ENCODE results near the gene LDLR. TPM values are rescaled to one million over a fixed set of nuclear protein-coding genes. Genes with fewer than 3 reads are reported as not detected.

The LDLR gene
- total RNA-seq (174 and 175 TPM in 2 replicates), polyA plus RNA-seq (142 and 144 TPM in 2 replicates), polyA minus RNA-seq (235 and 252 TPM in 2 replicates), Bru-seq, nascent RNA (percentile 89 among the genes with signal in this experiment), BruChase-seq, experiment 1, labeled RNA remaining after a 6-hour chase (percentile 83 among the genes with signal in this experiment), BruChase-seq, experiment 2, labeled RNA remaining after a 2-hour chase (percentile 84 among the genes with signal in this experiment)
- polyA plus RNA-seq (2011; cell fraction: cytosol; rRNA removed) = 107 and 108 TPM in 2 replicates
- 157 and 164 TPM in 2 replicates for polyA plus RNA-seq (2011; cell fraction: nucleus; rRNA removed)
- 85.7 and 89.1 TPM in 2 replicates for polyA plus RNA-seq (2012)
- polyA minus RNA-seq (2011; cell fraction: cytosol; rRNA and poly(A)+ RNA removed) = 65.0 TPM
- 177 and 178 TPM in 2 replicates for polyA minus RNA-seq (2011; cell fraction: nucleus; rRNA and poly(A)+ RNA removed)
- long read RNA-seq, transcript LDLR-208 (18 exons, 3,617 nt) = major isoform, 85 of 174 reads
- long read RNA-seq, partial matches to known transcripts = 71 of 174 reads
- long read RNA-seq, other reads (novel, unspliced or antisense) = 15 of 174 reads

- Histone ChIP-seq H3K4me2 (ENCODE audit: insufficient read depth, low read length) (peak within 1 kb of the TSS; percentile 93), H3K9ac (replicated peaks; ENCODE audit: extremely low read depth, insufficient read depth, low read length) (peak within 1 kb of the TSS; percentile 94), H3K4me3 (replicated peaks in 1 of 3; ENCODE audit: insufficient read depth in 1 of 3, low read depth in 1 of 3, low read length in 3 of 3) (peak within 1 kb of the TSS; percentile 43 to 67 (median 58)), H3K9me1 (replicated peaks; ENCODE audit: control insufficient read depth, extremely low read depth, insufficient read depth, low read length) (no peaks in the 10 kb centered on the region), H3K27me3 (ENCODE audit: control insufficient read depth in 2 of 2, insufficient read depth in 2 of 2, low read length in 2 of 2) (no peaks in the 10 kb centered on the region), H3K4me1 (ENCODE audit: control insufficient read depth, extremely low read depth, insufficient read depth, low read length) (peaks cover 57% of the 10 kb centered on the region), H3K79me2 (ENCODE audit: control insufficient read depth, insufficient read depth, low read length) (peaks cover 44% of the 10 kb centered on the region), H2AFZ (ENCODE audit: low read depth, low read length) (peak within 1 kb of the TSS; percentile 36), H3K27ac (ENCODE audit: insufficient read depth, low read depth, low read length) (peak within 1 kb of the TSS; percentile 87), H4K20me1 (replicated peaks; ENCODE audit: control insufficient read depth, extremely low read depth, insufficient read depth, low read length) (peaks cover 2% of the 10 kb centered on the region), H3K36me3 (ENCODE audit: control insufficient read depth in 2 of 2, extremely low read depth in 1 of 2, insufficient read depth in 2 of 2, low read length in 2 of 2) (peaks cover 0 to under 1% of the 10 kb centered on the region in 2 experiments), H3K9me3 (replicated peaks; ENCODE audit: control insufficient read depth, insufficient read depth, low read length) (no peaks in the 10 kb centered on the region)
- DNase-seq (ENCODE audit: low read depth, low spot score) (peak; percentile 86), FAIRE-seq (peak; percentile 91)
- TF ChIP-seq POLR2A (IDR thresholded peaks at IDR 0.05; ENCODE audit: low read depth, low read length) = peak; percentile 91
- peak; percentile 50 for TF ChIP-seq MAX (IDR thresholded peaks at IDR 0.05; ENCODE audit: insufficient read depth, insufficient read length)
- no peak for TF ChIP-seq FOS (IDR thresholded peaks at IDR 0.05; ENCODE audit: borderline replicate concordance, insufficient read depth, low read length)
- no peak for TF ChIP-seq JUN (IDR thresholded peaks at IDR 0.05; ENCODE audit: borderline replicate concordance, insufficient read depth, insufficient read length, low read depth)
- peak; percentile 90 for TF ChIP-seq POLR2AphosphoS5 (IDR thresholded peaks at IDR 0.05; ENCODE audit: insufficient read depth, low read depth, low read length)
- POLR2A ChIA-PET = no interaction called here
- BruUV-seq (replicated peaks) = TSS peak; percentile 26
- CTCF ChIA-PET = interaction anchor here (1.1 to 4.0 kb wide), 5 partner anchors 11 to 153 kb away, joined by 3 to 25 read pairs (median 8); no protein-coding TSS in a partner anchor
- intact Hi-C loops (cut with micrococcal nuclease) = loop anchor here (1.0 to 10.0 kb wide), 5 partner anchors 15 to 585 kb away; partner anchors contain the start of gene KEAP1
- dilution Hi-C loops (cut with MboI; ENCODE audit: extremely low pct_ligation_motif_present, low sequenced_read_pairs) = no loop called here
Observed at GRCh38 chr19:11089254-11090013, at the start of gene LDLR. LDLR (plus strand) TSS chr19:11089463; CDS start chr19:11089549, 86 bp downstream.

Measured in endothelial cell of umbilical vein (primary cell).